ENCODE results near the gene KRTAP5-5. TPM values are rescaled to one million over a fixed set of nuclear protein-coding genes. Genes with fewer than 3 reads are reported as not detected.

KRTAP5-5 gene
- total RNA-seq, 1 donor from 2014 or later = not detected

- no peak overlapping the region for H3K27ac ChIP-seq
- no peak for DNase-seq
- no peaks in the 10 kb centered on the region for H3K36me3 ChIP-seq
- no peaks in the 10 kb centered on the region for H3K9me3 ChIP-seq
- intact Hi-C loops (cut with DNase I) = no loop called here
- no peak for ATAC-seq
- H3K4me3 ChIP-seq = no peak overlapping the region
- TF ChIP-seq, protein P1, sequence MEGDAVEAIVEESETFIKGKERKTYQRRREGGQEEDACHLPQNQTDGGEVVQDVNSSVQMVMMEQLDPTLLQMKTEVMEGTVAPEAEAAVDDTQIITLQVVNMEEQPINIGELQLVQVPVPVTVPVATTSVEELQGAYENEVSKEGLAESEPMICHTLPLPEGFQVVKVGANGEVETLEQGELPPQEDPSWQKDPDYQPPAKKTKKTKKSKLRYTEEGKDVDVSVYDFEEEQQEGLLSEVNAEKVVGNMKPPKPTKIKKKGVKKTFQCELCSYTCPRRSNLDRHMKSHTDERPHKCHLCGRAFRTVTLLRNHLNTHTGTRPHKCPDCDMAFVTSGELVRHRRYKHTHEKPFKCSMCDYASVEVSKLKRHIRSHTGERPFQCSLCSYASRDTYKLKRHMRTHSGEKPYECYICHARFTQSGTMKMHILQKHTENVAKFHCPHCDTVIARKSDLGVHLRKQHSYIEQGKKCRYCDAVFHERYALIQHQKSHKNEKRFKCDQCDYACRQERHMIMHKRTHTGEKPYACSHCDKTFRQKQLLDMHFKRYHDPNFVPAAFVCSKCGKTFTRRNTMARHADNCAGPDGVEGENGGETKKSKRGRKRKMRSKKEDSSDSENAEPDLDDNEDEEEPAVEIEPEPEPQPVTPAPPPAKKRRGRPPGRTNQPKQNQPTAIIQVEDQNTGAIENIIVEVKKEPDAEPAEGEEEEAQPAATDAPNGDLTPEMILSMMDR (IDR thresholded peaks at IDR 0.05) = no peak
- H3K4me1 ChIP-seq = no peaks in the 10 kb centered on the region
- H3K27me3 ChIP-seq = peaks cover 43% of the 10 kb centered on the region
These were observed 46.7 kb downstream of the KRTAP5-5 start for GRCh38 chr11:1676229-1676740.

- no peak for ATAC-seq
- no peak for DNase-seq
These were observed 50.3 kb downstream of the KRTAP5-5 start for GRCh38 chr11:1679881-1680280.

More at GRCh38 chr11:1679881-1680280, 50.3 kb downstream of the KRTAP5-5 start:
- H3K4me3 ChIP-seq = no peak overlapping the region
- H3K4me1 ChIP-seq = no peaks in the 10 kb centered on the region
- H3K27ac ChIP-seq = no peak overlapping the region
- TF ChIP-seq, protein P1 (IDR thresholded peaks at IDR 0.05) = no peak
- H3K27me3 ChIP-seq = peaks cover 40% of the 10 kb centered on the region
- H3K36me3 ChIP-seq = no peaks in the 10 kb centered on the region
- intact Hi-C loops (cut with DNase I) = no loop called here
- no peaks in the 10 kb centered on the region for H3K9me3 ChIP-seq

Other genes with a start within 250 kb of the KRTAP5-5 start
- gene BRSK2, start 239.8 kb upstream of the KRTAP5-5 start, total RNA-seq = 0.26 TPM
- 58.9 TPM for gene MOB2, start 143.0 kb upstream of the KRTAP5-5 start, total RNA-seq
- 18.0 TPM for gene DUSP8, start 57.5 kb upstream of the KRTAP5-5 start, total RNA-seq
- not detected for gene KRTAP5-1, start 44.5 kb upstream of the KRTAP5-5 start, total RNA-seq
- not detected for gene KRTAP5-2, start 31.5 kb upstream of the KRTAP5-5 start, total RNA-seq
- not detected for gene KRTAP5-3, start 21.3 kb upstream of the KRTAP5-5 start, total RNA-seq
- gene KRTAP5-4, start 7.6 kb upstream of the KRTAP5-5 start, total RNA-seq = not detected
- not detected for gene KRTAP5-6, start 67.4 kb downstream of the KRTAP5-5 start, total RNA-seq
- gene IFITM10, start 120.8 kb downstream of the KRTAP5-5 start, total RNA-seq = 7.9 TPM
- gene CTSD, start 134.2 kb downstream of the KRTAP5-5 start, total RNA-seq = 2,038 TPM
- gene SYT8, start 205.2 kb downstream of the KRTAP5-5 start, total RNA-seq = 12.5 TPM
- 6.9 TPM for gene TNNI2, start 209.2 kb downstream of the KRTAP5-5 start, total RNA-seq
- 78.2 TPM for gene LSP1, start 223.3 kb downstream of the KRTAP5-5 start, total RNA-seq

All from upper lobe of right lung (tissue), 1 donor.